Transverse colon (tissue), 4 donors: ENCODE measurements around the gene BLVRB. TPM values are rescaled to one million over a fixed set of nuclear protein-coding genes. Genes with fewer than 3 reads are reported as not detected.
"Not testable (repeated sequence)": the region's sequence is repeated elsewhere in the genome, so short reads cannot be mapped to it uniquely, and the experiment has no call there.

Source experiments
- DNase-seq: peaks from one replicate; pipeline ENCODE4 v3.0.0-alpha.2; 2019
- H3K27ac ChIP-seq, 4 donors: fragments of 200-600 bp; sonication (generic); 2 replicates each; pipeline ENCODE4 v1.5.1; 2016 to 2018; ENCODE audit warnings: inconsistent platforms in 4 of 4
- H3K27me3 ChIP-seq: fragments of 200-600 bp; sonication (generic); 2 replicates; pipeline ENCODE4 v1.5.1; 2017; ENCODE audit warnings: inconsistent platforms
- H3K36me3 ChIP-seq, 4 donors: fragments of 200-600 bp; sonication (generic); 2 replicates each; pipeline ENCODE4 v1.5.1; 2017 to 2019; ENCODE audit warnings: inconsistent platforms in 4 of 4
- H3K4me1 ChIP-seq, 4 donors: fragments of 200-600 bp; sonication (generic); 2 replicates each; pipeline ENCODE4 v1.5.1; 2017 to 2020; ENCODE audit warnings: inconsistent platforms in 4 of 4
- H3K4me3 ChIP-seq, 4 donors: fragments of 200-600 bp; sonication (generic); 1 replicate in 1 of 4; 2 replicates in 3 of 4; pipeline versions ENCODE4 v1.5.1 to v1.6.1; 2017 to 2019; ENCODE audit warnings: inconsistent platforms in 4 of 4
- H3K9me3 ChIP-seq, 2 donors: fragments of 200-600 bp; sonication (generic); 2 replicates each; pipeline ENCODE4 v1.5.1; 2017 to 2019; ENCODE audit warnings: inconsistent platforms in 2 of 2
- EP300 ChIP-seq: sonication (generic); formaldehyde crosslinking; IDR thresholded peaks from one replicate; pipeline ENCODE4 v1.6.1; 2017; ENCODE audit warnings: antibody characterized with exemption, low read depth
- POLR2A ChIP-seq: fragments of 450-650 bp; IDR thresholded peaks from one replicate; pipeline ENCODE4 v1.6.1; 2016; ENCODE audit warnings: antibody characterized with exemption, mild to moderate bottlenecking, moderate library complexity
- POLR2AphosphoS5 ChIP-seq, 3 donors: sonication (generic); formaldehyde crosslinking; IDR thresholded peaks; one replicate each; pipeline ENCODE4 v1.6.1; 2016; ENCODE audit warnings: antibody characterized with exemption in 3 of 3
- WGBS, 2 donors: methylation state at CpG; one replicate each; pipeline ENCODE4 v1.1.5; 2018; ENCODE audit warnings: low coverage in 1 of 2; 5-methylcytosine and 5-hydroxymethylcytosine counted together
- in situ Hi-C, 4 donors: fragments of 200-750 bp; cut with MboI; loops; one replicate each; pipeline versions ENCODE4 v1.15.0 to v1.15.1; 2017; ENCODE audit warnings: low sequenced_read_pairs in 3 of 4, low pct_ligation_motif_present in 1 of 4, low pct_unique_long_range_greater_than_20kb in 1 of 4
- intact Hi-C: fragments of 100-400 bp; cut with DNase I; formaldehyde crosslinking; loops from one replicate; pipeline ENCODE4 v1.15.1; 2023; ENCODE audit warnings: low total_unique reads
- total RNA-seq, 4 donors: library from RNA; depleted of rRNA; stranded (reverse); fragments of >200 nt; gene quantifications; one replicate each; pipeline ENCODE4 v1.1.0, GENCODE V29; 2016
- TF ChIP-seq, protein P1 (sequence below), 5 experiments: fragments of 200-600 bp in 3 of 5; fragments of 450-650 bp in 2 of 5; sonication (generic) in 3 of 5; IDR thresholded peaks; 1 replicate in 2 of 5; 2 replicates in 3 of 5; pipeline ENCODE4 v1.5.1; 2016 to 2017; ENCODE audit warnings: antibody characterized with exemption in 5 of 5, inconsistent platforms in 3 of 5, mild to moderate bottlenecking in 2 of 5, moderate library complexity in 1 of 5

BLVRB gene
- total RNA-seq, 4 donors from 2014 or later: 81.5 to 193 (median 147) TPM

DNA sequence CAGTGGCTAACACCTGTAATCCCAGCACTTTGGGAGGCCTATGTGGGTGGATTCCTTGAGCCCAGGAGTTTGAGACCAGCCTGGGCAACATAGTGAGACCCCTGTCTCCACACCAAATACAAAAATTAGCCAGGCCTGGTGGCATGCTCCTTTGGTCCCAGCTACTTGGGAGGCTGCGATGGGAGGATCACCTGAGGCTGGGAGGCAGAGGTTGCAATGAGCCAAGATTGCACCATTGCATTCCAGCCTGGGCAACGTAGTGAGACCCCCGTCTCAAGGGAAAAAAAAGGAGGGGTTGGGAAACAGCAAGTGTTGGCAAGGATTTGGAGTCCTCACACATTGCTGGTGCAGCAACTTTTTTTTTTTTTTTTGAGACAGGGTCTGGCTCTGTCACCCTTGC lies 20.5 kb upstream of the BLVRB start:
- Histone ChIP-seq H3K36me3 (no peaks in the 10 kb centered on the region), H3K9me3 (no peaks in the 10 kb centered on the region), H3K27me3 (peaks cover 19% of the 10 kb centered on the region), H3K27ac (no peak overlapping the region), H3K4me1 (peaks cover 0 to 5% (median 2%) of the 10 kb centered on the region in 4 donors), H3K4me3 (no peak overlapping the region)
- in situ Hi-C loops: no loop called here
- TF ChIP-seq, protein P1, sequence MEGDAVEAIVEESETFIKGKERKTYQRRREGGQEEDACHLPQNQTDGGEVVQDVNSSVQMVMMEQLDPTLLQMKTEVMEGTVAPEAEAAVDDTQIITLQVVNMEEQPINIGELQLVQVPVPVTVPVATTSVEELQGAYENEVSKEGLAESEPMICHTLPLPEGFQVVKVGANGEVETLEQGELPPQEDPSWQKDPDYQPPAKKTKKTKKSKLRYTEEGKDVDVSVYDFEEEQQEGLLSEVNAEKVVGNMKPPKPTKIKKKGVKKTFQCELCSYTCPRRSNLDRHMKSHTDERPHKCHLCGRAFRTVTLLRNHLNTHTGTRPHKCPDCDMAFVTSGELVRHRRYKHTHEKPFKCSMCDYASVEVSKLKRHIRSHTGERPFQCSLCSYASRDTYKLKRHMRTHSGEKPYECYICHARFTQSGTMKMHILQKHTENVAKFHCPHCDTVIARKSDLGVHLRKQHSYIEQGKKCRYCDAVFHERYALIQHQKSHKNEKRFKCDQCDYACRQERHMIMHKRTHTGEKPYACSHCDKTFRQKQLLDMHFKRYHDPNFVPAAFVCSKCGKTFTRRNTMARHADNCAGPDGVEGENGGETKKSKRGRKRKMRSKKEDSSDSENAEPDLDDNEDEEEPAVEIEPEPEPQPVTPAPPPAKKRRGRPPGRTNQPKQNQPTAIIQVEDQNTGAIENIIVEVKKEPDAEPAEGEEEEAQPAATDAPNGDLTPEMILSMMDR (IDR thresholded peaks at IDR 0.05): no peak
- TF ChIP-seq POLR2A (no peak), POLR2AphosphoS5 (IDR thresholded peaks at IDR 0.05) (no peak), EP300 (no peak)
- intact Hi-C loops: no loop called here
- 87% methylated on average over 3 of the region's 3 CpGs; no CpG with 5 or more reads in 1 of the 2 donors for WGBS, 2 donors
- no peak for DNase-seq

DNA sequence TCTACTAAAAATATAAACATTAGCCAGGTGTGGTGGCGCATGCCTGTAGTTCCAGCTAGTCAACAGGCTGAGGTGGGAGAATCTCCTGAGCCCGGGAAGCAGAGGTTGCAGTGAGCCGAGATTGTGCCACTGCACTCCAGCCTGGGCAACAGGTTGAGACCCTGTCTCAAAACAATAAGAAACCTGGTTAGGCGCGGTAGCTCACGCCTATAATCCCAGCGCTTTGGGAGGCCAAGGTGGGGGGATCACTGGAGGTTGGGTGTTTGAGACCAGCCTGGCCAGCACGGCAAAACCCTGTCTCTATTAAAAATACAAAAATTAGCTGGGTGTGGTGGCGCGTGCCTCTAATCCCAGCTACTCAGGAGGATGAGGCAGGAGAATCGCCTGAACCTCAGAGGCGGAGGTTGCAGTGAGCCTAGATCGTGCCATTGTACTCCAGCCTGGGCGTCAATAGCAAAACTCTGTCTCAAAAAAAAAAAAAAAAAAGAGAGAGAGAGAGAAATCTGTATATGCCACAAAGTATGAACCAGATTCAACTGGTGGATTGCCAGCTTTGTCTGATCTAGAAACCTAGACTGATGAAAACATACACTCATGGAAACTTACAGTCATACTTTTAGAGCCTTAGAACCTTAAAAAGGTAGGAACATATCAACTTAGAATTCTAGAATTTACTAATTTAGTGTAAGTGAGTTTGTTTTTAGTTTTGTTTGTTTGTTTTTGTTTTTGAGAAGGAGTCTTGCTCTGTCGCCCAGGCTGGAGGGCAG lies 10.5 kb upstream of the BLVRB start:
- DNase-seq, H3K4me1 ChIP-seq, H3K27me3 ChIP-seq, H3K27ac ChIP-seq, in situ Hi-C loops, H3K9me3 ChIP-seq, intact Hi-C loops, H3K4me3 ChIP-seq, H3K36me3 ChIP-seq: not testable (repeated sequence)
- 92% methylated on average over 15 of the region's 15 CpGs; no CpG with 5 or more reads in 1 of the 2 donors for WGBS, 2 donors

GRCh38 chr19:40474737-40475136 lies 9.2 kb upstream of the BLVRB start:
- DNase-seq: no peak
- Histone ChIP-seq H3K4me1 (no peaks in the 10 kb centered on the region), H3K36me3 (no peaks in the 10 kb centered on the region), H3K27ac (no peak overlapping the region), H3K27me3 (no peaks in the 10 kb centered on the region), H3K9me3 (no peaks in the 10 kb centered on the region), H3K4me3 (no peak overlapping the region)
- in situ Hi-C loops: no loop called here
- no peak for TF ChIP-seq POLR2AphosphoS5 (IDR thresholded peaks at IDR 0.05)
- TF ChIP-seq, protein P1 (IDR thresholded peaks at IDR 0.05): no peak
- TF ChIP-seq POLR2A: no peak
- no peak for TF ChIP-seq EP300
- intact Hi-C loops: no loop called here
- WGBS, 2 donors: 88 to 94% methylated on average over 4 of the region's 4 CpGs

- TF ChIP-seq POLR2A (no peak), POLR2AphosphoS5 (IDR thresholded peaks at IDR 0.05) (no peak), EP300 (no peak)
- TF ChIP-seq, protein P1 (IDR thresholded peaks at IDR 0.05): no peak
- in situ Hi-C loops (no loop called here), intact Hi-C loops (no loop called here)
- Histone ChIP-seq H3K36me3 (no peaks in the 10 kb centered on the region), H3K27me3 (peaks cover 6% of the 10 kb centered on the region), H3K4me1 (peaks cover 0 to 2% (median under 1%) of the 10 kb centered on the region in 4 donors), H3K27ac (no peak overlapping the region), H3K9me3 (no peaks in the 10 kb centered on the region), H3K4me3 (no peak overlapping the region)
- 95 to 98% methylated on average over 11 to 13 of the region's 13 CpGs for WGBS, 2 donors
- no peak for DNase-seq
These were observed 7.0 kb upstream of the BLVRB start for GRCh38 chr19:40472516-40472915.

DNA sequence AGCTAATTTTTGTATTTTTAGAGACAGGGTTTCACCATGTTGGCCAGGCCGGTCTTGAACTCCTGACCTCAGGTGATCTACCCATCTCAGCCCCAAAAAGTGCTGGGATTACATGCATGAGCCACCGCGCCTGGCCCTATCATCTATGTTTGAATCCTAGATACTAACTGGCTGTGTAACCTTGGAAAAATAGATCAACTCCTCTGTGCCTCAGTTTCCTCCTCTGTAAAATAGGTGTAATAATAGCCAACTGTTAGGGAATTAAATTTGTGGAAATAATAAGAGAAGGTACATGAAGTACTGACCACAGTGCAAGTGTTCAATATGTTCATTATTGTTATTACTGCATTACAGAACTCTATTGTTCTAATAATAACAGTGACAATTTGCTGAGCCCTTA lies 5.6 kb upstream of the BLVRB start:
- H3K36me3 ChIP-seq: no peaks in the 10 kb centered on the region
- H3K27me3 ChIP-seq: peaks cover 10% of the 10 kb centered on the region
- intact Hi-C loops: no loop called here
- WGBS, 2 donors: 92% methylated on average over 3 of the region's 3 CpGs; no CpG with 5 or more reads in 1 of the 2 donors
- in situ Hi-C loops: no loop called here
- no peak for DNase-seq
- TF ChIP-seq EP300: no peak
- no peak for TF ChIP-seq POLR2AphosphoS5 (IDR thresholded peaks at IDR 0.05)
- TF ChIP-seq POLR2A: no peak
- TF ChIP-seq, protein P1 (IDR thresholded peaks at IDR 0.05): no peak
- H3K27ac ChIP-seq: no peak overlapping the region
- H3K4me3 ChIP-seq: no peak overlapping the region
- no peaks in the 10 kb centered on the region for H3K9me3 ChIP-seq
- H3K4me1 ChIP-seq: peaks cover 11 to 13% (median 11%) of the 10 kb centered on the region in 4 donors
